Type B pancreatic cell (in vitro differentiated cells): ENCODE measurements around the gene DPY19L1. TPM values are rescaled to one million over a fixed set of nuclear protein-coding genes. Genes with fewer than 3 reads are reported as not detected.
A peak's percentile ranks its signal among the peaks of the same experiment; 100 is the strongest.
"Not testable (repeated sequence)": the region's sequence is repeated elsewhere in the genome, so short reads cannot be mapped to it uniquely, and the experiment has no call there.

Source experiments
- DNase-seq: peaks from one replicate; pipeline ENCODE4 v3.0.0; 2021; ENCODE audit warnings: mixed read lengths; ENCODE audit not compliant: unreplicated experiment; ENCODE audit errors: extremely low spot score
- H3K27ac Mint-ChIP-seq: 2 replicates; pipeline ENCODE4 v1.8.0; 2021; ENCODE audit warnings: mild to moderate bottlenecking, mixed read lengths
- H3K27me3 Mint-ChIP-seq: 2 replicates; pipeline ENCODE4 v1.8.0; 2021; ENCODE audit warnings: mixed read lengths
- H3K36me3 Mint-ChIP-seq: 2 replicates; pipeline ENCODE4 v1.8.0; 2021; ENCODE audit warnings: mixed read lengths
- H3K4me1 Mint-ChIP-seq: one replicate; pipeline ENCODE4 v1.8.0; 2021; ENCODE audit warnings: mixed read lengths; ENCODE audit not compliant: unreplicated experiment
- H3K4me3 Mint-ChIP-seq: 2 replicates; pipeline ENCODE4 v1.8.0; 2021; ENCODE audit warnings: mild to moderate bottlenecking, mixed read lengths
- H3K9me3 Mint-ChIP-seq: 2 replicates; pipeline ENCODE4 v1.8.0; 2021; ENCODE audit warnings: mixed read lengths
- CTCF ChIP-seq: fragments of 200-600 bp; sonication (generic); conservative IDR thresholded peaks from 2 replicates; pipeline ENCODE4 v1.5.0; 2021; ENCODE audit warnings: antibody characterized with exemption, mild to moderate bottlenecking
- long read RNA-seq: library from polyadenylated mRNA; unstranded; transcript quantifications from one replicate; pipeline ENCODE4 v2.0.0, GENCODE V29; 2020
- total RNA-seq: library from RNA; stranded (reverse); gene quantifications from 2 replicates; pipeline ENCODE4 v1.2.1, GENCODE V29; 2021; ENCODE audit warnings: low replicate concordance

DPY19L1 gene
- 12.5 and 33.4 TPM in 2 replicates for total RNA-seq
- long read RNA-seq, full-length matches to known transcripts, result 1 of 7 reads
- long read RNA-seq, partial matches to known transcripts, result 3 of 7 reads
- long read RNA-seq, other reads (novel, unspliced or antisense), result 3 of 7 reads

- no peak for DNase-seq
- Mint-ChIP-seq H3K9me3 (no peaks in the 10 kb centered on the region), H3K4me3 (peak within 1 kb of the TSS; percentile 98), H3K27ac (peak within 1 kb of the TSS; percentile 90), H3K36me3 (no peaks in the 10 kb centered on the region), H3K27me3 (peaks cover 7% of the 10 kb centered on the region), H3K4me1 (peaks cover 28% of the 10 kb centered on the region)
- TF ChIP-seq CTCF, result no peak
Observed at GRCh38 chr7:35037211-35037525, at the start of gene DPY19L1. DPY19L1 (minus strand) TSS chr7:35037485; CDS start chr7:35037394, 91 bp downstream.

GRCh38 chr7:35079517-35079916 lies 42.2 kb upstream of the DPY19L1 start:
- not testable (repeated sequence) for H3K4me3 Mint-ChIP-seq, H3K27ac Mint-ChIP-seq, DNase-seq, H3K4me1 Mint-ChIP-seq, H3K27me3 Mint-ChIP-seq, H3K36me3 Mint-ChIP-seq, H3K9me3 Mint-ChIP-seq

GRCh38 chr7:35074008-35074407 lies 36.7 kb upstream of the DPY19L1 start:
- not testable (repeated sequence) for H3K36me3 Mint-ChIP-seq, H3K4me3 Mint-ChIP-seq, H3K9me3 Mint-ChIP-seq, DNase-seq, H3K4me1 Mint-ChIP-seq, H3K27ac Mint-ChIP-seq
- H3K27me3 Mint-ChIP-seq, result peaks cover 20% of the 10 kb centered on the region

- not testable (repeated sequence) for H3K9me3 Mint-ChIP-seq, H3K4me1 Mint-ChIP-seq, H3K36me3 Mint-ChIP-seq, H3K27ac Mint-ChIP-seq, DNase-seq, H3K4me3 Mint-ChIP-seq
- peak; percentile 68 for TF ChIP-seq CTCF
- H3K27me3 Mint-ChIP-seq, result peaks cover 20% of the 10 kb centered on the region
Observed at GRCh38 chr7:35072950-35073827, 35.9 kb upstream of the DPY19L1 start.

GRCh38 chr7:35069084-35069483 lies 31.8 kb upstream of the DPY19L1 start:
- not testable (repeated sequence) for H3K9me3 Mint-ChIP-seq, H3K36me3 Mint-ChIP-seq, H3K4me1 Mint-ChIP-seq, H3K4me3 Mint-ChIP-seq, DNase-seq, H3K27ac Mint-ChIP-seq
- H3K27me3 Mint-ChIP-seq, result peaks cover 27% of the 10 kb centered on the region

GRCh38 chr7:35065382-35065781 lies 28.1 kb upstream of the DPY19L1 start:
- not testable (repeated sequence) for H3K27me3 Mint-ChIP-seq, H3K27ac Mint-ChIP-seq, H3K9me3 Mint-ChIP-seq, H3K36me3 Mint-ChIP-seq, H3K4me3 Mint-ChIP-seq, H3K4me1 Mint-ChIP-seq, DNase-seq

GRCh38 chr7:35058571-35058970 lies 21.3 kb upstream of the DPY19L1 start:
- not testable (repeated sequence) for DNase-seq, H3K36me3 Mint-ChIP-seq, H3K27ac Mint-ChIP-seq, H3K9me3 Mint-ChIP-seq, H3K4me1 Mint-ChIP-seq, H3K4me3 Mint-ChIP-seq
- peaks cover 11% of the 10 kb centered on the region for H3K27me3 Mint-ChIP-seq

GRCh38 chr7:35057505-35058451 lies 20.5 kb upstream of the DPY19L1 start:
- not testable (repeated sequence) for DNase-seq, H3K9me3 Mint-ChIP-seq, H3K4me1 Mint-ChIP-seq, H3K27ac Mint-ChIP-seq, H3K4me3 Mint-ChIP-seq, H3K36me3 Mint-ChIP-seq
- H3K27me3 Mint-ChIP-seq, result peaks cover 16% of the 10 kb centered on the region
